OCI-LY3 (cell line): Measurements from ENCODE around the gene RFC5.
"Not testable (repeated sequence)": the region's sequence is repeated elsewhere in the genome, so short reads cannot be mapped to it uniquely, and the experiment has no call there.

Experiments
- H2AFZ ChIP-seq: fragments of 200-600, 300-600 bp; shearing (Covaris generic); 2 replicates; pipeline ENCODE4 v1.6.0; 2014; ENCODE audit warnings: antibody characterized with exemption, low read depth, low read length
- H3K27ac ChIP-seq: fragments of 200-600, 300-600 bp; sonication (generic); 2 replicates; pipeline ENCODE4 v1.5.1; 2014; ENCODE audit warnings: mild to moderate bottlenecking, low read length, moderate library complexity, mixed read lengths
- H3K27me3 ChIP-seq: fragments of 200-600, 300-600 bp; sonication (generic); 2 replicates; pipeline ENCODE4 v1.6.1; 2014; ENCODE audit warnings: low read depth, low read length, mixed read lengths
- H3K36me3 ChIP-seq: fragments of 200-600, 300-600 bp; sonication (generic); replicated peaks from 2 replicates; pipeline ENCODE3; 2014; ENCODE audit warnings: low read depth, low read length, mixed read lengths
- H3K4me1 ChIP-seq: fragments of 300-600, 200-600 bp; sonication (generic); 2 replicates; pipeline ENCODE4 v1.6.1; 2014; ENCODE audit warnings: low read length, mixed read lengths
- H3K4me2 ChIP-seq: fragments of 200-600, 300-600 bp; sonication (generic); 2 replicates; pipeline ENCODE4 v1.6.1; 2014; ENCODE audit warnings: low read length, mixed read lengths
- H3K4me3 ChIP-seq: fragments of 300-600, 200-600 bp; sonication (generic); 2 replicates; pipeline ENCODE4 v1.5.1; 2014; ENCODE audit warnings: antibody characterized with exemption, mild to moderate bottlenecking, low read length, moderate library complexity
- H3K79me2 ChIP-seq: fragments of 300-600, 200-600 bp; shearing (Covaris generic); 2 replicates; pipeline ENCODE4 v1.6.1; 2014; ENCODE audit warnings: mild to moderate bottlenecking, low read length, mixed read lengths
- H3K9ac ChIP-seq: fragments of 300-600, 200-600 bp; shearing (Covaris generic); 2 replicates; pipeline ENCODE4 v1.6.0; 2014; ENCODE audit warnings: mild to moderate bottlenecking, low read length, moderate library complexity
- H3K9me3 ChIP-seq: fragments of 200-600, 300-600 bp; shearing (Covaris generic); 2 replicates; pipeline ENCODE4 v1.6.1; 2014; ENCODE audit warnings: low read length, mixed read lengths; ENCODE audit not compliant: insufficient read depth
- H4K20me1 ChIP-seq: fragments of 200-600, 300-600 bp; sonication (generic); 2 replicates; pipeline ENCODE4 v1.6.1; 2016; ENCODE audit warnings: low read length, mixed read lengths; ENCODE audit not compliant: insufficient read depth
- EZH2phosphoT487 ChIP-seq: fragments of 200-600 bp; shearing (Covaris generic); IDR thresholded peaks from 2 replicates; pipeline ENCODE4 v1.6.1; 2018; ENCODE audit warnings: antibody characterized with exemption, mixed run types, low read depth
- TF ChIP-seq, protein P1 (sequence below): fragments of 200-600, 300-600 bp; sonication (generic); IDR thresholded peaks from 2 replicates; pipeline ENCODE4 v1.5.1; 2014; ENCODE audit warnings: antibody characterized with exemption, low read length, low read depth

The RFC5 gene

DNA sequence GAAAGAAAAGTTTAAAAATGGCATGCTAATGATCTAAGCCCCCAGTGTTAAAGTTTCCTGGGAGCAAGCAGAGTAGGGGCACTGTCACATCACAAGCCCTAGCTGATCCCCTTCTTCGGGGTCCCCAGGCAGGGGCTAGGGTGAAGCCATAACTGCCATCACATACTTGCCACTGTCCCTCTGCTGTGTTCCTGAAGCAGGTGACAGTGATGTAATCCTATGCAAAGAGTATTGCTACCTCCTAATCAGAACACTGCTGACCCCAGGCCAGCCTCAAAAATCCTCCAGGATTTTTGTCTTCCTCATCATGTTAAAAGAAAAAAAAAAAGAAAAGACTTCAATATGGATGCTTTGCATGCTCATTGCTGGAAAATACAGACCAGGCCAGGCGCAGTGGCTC, 1.2 kb upstream of the RFC5 start:
- H3K27me3 ChIP-seq, result no peaks in the 10 kb centered on the region
- H2AFZ ChIP-seq, result no peak overlapping the region
- H3K9ac ChIP-seq, result no peak overlapping the region
- H3K36me3 ChIP-seq, result peaks cover 24% of the 10 kb centered on the region
- no peak overlapping the region for H3K27ac ChIP-seq
- H3K4me2 ChIP-seq, result no peak overlapping the region
- peaks cover 20% of the 10 kb centered on the region for H3K79me2 ChIP-seq
- no peaks in the 10 kb centered on the region for H3K9me3 ChIP-seq
- H4K20me1 ChIP-seq, result peaks cover 3% of the 10 kb centered on the region; the same call in 1 of the 2 replicates
- no peak overlapping the region for H3K4me3 ChIP-seq
- no peak for TF ChIP-seq EZH2phosphoT487
- TF ChIP-seq, protein P1, sequence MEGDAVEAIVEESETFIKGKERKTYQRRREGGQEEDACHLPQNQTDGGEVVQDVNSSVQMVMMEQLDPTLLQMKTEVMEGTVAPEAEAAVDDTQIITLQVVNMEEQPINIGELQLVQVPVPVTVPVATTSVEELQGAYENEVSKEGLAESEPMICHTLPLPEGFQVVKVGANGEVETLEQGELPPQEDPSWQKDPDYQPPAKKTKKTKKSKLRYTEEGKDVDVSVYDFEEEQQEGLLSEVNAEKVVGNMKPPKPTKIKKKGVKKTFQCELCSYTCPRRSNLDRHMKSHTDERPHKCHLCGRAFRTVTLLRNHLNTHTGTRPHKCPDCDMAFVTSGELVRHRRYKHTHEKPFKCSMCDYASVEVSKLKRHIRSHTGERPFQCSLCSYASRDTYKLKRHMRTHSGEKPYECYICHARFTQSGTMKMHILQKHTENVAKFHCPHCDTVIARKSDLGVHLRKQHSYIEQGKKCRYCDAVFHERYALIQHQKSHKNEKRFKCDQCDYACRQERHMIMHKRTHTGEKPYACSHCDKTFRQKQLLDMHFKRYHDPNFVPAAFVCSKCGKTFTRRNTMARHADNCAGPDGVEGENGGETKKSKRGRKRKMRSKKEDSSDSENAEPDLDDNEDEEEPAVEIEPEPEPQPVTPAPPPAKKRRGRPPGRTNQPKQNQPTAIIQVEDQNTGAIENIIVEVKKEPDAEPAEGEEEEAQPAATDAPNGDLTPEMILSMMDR, result no peak
- H3K4me1 ChIP-seq, result peaks cover 13% of the 10 kb centered on the region

GRCh38 chr12:118015944-118016343, 559 bp upstream of the RFC5 start:
- Histone ChIP-seq H3K9me3 (no peaks in the 10 kb centered on the region), H3K4me2 (peak overlapping the region; percentile 99), H3K27me3 (no peaks in the 10 kb centered on the region), H2AFZ (0 out of 2 replicates have a peak overlapping the region, but pooled peaks have one; percentile 8), H3K4me1 (peaks cover 13% of the 10 kb centered on the region), H3K9ac (no peak overlapping the region), H3K27ac (no peak overlapping the region), H3K36me3 (peaks cover 29% of the 10 kb centered on the region), H3K4me3 (peak overlapping the region; percentile 84), H4K20me1 (peaks cover 3% of the 10 kb centered on the region; the same call in 1 of the 2 replicates), H3K79me2 (peaks cover 20% of the 10 kb centered on the region)
- TF ChIP-seq, protein P1, result no peak
- no peak for TF ChIP-seq EZH2phosphoT487

DNA sequence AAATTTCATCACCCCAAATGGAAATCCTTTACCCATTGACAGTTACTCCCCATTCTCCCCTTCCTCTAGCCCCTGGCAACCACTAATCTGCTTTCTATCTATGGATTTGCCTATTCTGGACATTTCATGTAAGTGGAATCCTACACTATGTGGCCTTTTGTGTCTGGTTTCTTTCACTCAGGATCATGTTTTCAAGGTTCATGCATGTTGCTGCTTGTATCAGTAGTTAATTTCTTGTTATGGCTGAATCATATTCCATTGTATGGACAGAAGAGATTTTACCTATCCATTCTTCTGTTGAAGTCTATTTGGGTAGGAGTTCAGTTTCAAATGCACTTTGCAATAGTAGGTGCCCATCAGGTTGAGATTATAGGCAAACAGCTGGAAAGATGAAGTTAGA, 1.4 kb downstream of the RFC5 start:
- Histone ChIP-seq H3K9me3 (no peaks in the 10 kb centered on the region), H3K4me2 (peak overlapping the region; percentile 99), H2AFZ (no peak overlapping the region), H3K79me2 (peaks cover 20% of the 10 kb centered on the region), H4K20me1 (peaks cover 3% of the 10 kb centered on the region; the same call in 1 of the 2 replicates), H3K4me3 (peak overlapping the region; percentile 84; the same call in 1 of the 2 replicates), H3K27me3 (no peaks in the 10 kb centered on the region), H3K36me3 (peaks cover 37% of the 10 kb centered on the region), H3K27ac (no peak overlapping the region), H3K4me1 (peaks cover 13% of the 10 kb centered on the region), H3K9ac (no peak overlapping the region)
- TF ChIP-seq EZH2phosphoT487, result no peak
- TF ChIP-seq, protein P1, result no peak

DNA sequence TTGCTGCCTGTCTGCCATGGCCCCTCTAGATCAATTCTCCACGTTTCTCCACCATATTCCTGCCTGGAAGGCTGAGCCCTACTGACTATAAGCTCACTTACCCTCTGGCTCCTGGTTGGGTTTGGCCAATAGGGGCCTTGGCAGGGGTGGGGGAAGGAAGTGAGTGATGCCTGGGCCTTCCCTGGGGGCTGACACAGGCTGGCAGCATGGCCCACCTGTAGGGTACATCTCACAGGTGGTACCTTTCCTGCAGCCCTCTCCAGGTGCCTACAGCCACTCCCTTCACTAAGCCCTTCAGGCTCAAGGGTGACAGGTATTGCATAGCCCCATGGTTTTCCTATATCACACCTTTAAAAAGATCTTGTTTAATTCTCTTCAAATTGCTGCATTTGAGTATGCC, 3.5 kb downstream of the RFC5 start:
- Histone ChIP-seq H3K27me3 (no peaks in the 10 kb centered on the region), H2AFZ (no peak overlapping the region), H3K4me3 (no peak overlapping the region), H3K79me2 (peaks cover 20% of the 10 kb centered on the region), H3K4me2 (no peak overlapping the region), H3K4me1 (peaks cover 13% of the 10 kb centered on the region), H3K27ac (no peak overlapping the region), H3K36me3 (peaks cover 45% of the 10 kb centered on the region), H4K20me1 (peaks cover 3% of the 10 kb centered on the region; the same call in 1 of the 2 replicates), H3K9me3 (no peaks in the 10 kb centered on the region), H3K9ac (no peak overlapping the region)
- TF ChIP-seq EZH2phosphoT487, result no peak
- TF ChIP-seq, protein P1, result no peak

- H3K9me3 ChIP-seq, H3K4me3 ChIP-seq, H3K9ac ChIP-seq, H3K4me1 ChIP-seq, H3K4me2 ChIP-seq, H3K27ac ChIP-seq, H3K27me3 ChIP-seq, H4K20me1 ChIP-seq, H2AFZ ChIP-seq: not testable (repeated sequence)
- H3K36me3 ChIP-seq, result peaks cover 61% of the 10 kb centered on the region
- peaks cover 14% of the 10 kb centered on the region for H3K79me2 ChIP-seq
These were observed 5.7 kb downstream of the RFC5 start for GRCh38 chr12:118022097-118022727.
